ENCODE data around the gene SLC9A3. TPM values are rescaled to one million over a fixed set of nuclear protein-coding genes. Genes with fewer than 3 reads are reported as not detected.
A peak's percentile ranks its signal among the peaks of the same experiment; 100 is the strongest.

SLC9A3 gene
- total RNA-seq, 1 donor from 2014 or later = 3.3 TPM

DNA sequence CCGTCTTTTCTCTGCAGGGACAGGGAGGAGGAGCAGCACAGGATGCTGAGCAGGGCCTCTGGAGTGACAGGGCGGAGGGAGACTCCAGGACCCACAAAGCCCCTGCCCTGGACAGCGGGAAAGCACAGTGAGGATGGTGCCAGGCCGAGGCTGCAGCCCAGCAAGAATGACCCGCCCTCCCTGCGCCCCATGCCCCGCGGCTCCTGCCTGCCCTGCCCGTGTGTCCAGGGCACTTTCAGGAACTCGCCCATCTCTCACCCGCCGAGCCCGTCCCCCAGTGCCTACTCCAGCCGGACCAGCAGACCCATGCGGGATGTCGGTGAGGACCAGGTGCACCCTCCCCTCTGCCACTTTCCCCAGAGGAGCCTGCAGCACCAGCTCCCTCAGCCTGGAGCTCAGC lies 90.4 kb downstream of the SLC9A3 start:
- H3K4me1 Mint-ChIP-seq = peaks cover 3% of the 10 kb centered on the region
- DNase-seq = no peak
- no peak overlapping the region for H3K4me3 Mint-ChIP-seq
- no peaks in the 10 kb centered on the region for H3K9me3 Mint-ChIP-seq
- peaks cover 2% of the 10 kb centered on the region for H3K36me3 Mint-ChIP-seq (ENCODE audit: low read depth)
- H3K27ac Mint-ChIP-seq = no peak overlapping the region
- intact Hi-C loops (cut with micrococcal nuclease) = loop anchor here (5.0 kb wide), 1 partner anchor 247 kb away; no protein-coding TSS in a partner anchor
- H3K27me3 Mint-ChIP-seq = no peaks in the 10 kb centered on the region

DNA sequence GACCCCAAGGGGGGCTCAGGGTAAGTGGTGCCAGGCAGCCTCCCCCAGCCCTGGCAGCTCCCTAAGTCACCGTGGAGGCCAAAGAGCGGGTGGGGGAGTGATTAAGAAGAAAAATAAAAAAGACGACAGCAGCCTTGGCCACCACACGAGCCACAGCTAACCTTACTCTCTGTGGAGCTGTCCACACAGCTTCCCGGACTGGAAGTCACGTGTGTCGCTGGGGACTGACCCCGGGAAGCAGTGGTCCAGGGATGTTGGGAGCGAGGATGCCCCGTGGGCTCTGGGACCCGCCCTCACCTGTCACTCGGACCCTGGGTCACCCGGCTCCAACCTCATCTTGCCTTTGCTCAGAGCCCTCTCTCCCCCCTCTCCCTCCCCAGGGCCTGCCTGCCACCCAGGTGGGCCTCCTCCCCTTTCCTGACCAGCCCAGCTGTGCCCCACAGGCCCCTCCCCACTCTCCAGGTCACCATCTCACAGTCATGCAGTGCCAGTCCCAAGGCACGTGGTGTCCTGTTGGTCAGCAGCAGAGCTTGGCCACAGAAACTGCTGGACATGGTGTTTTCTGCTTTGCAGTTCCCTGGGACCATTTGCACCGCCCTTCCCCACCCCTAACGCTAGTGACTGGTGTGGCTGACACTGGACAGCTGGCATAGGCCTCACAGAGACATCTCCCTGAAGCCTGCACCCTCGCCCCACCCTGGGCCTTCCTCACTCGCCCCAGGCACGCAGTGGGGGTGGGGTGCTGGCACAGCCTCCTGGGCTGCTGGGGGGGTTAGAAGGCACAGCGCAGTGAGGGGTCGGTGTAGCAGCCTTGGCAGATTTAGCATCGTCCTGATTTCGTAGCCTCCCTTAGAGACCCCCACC lies 91.1 kb downstream of the SLC9A3 start:
- H3K27me3 Mint-ChIP-seq = no peaks in the 10 kb centered on the region
- no peak overlapping the region for H3K4me3 Mint-ChIP-seq
- peaks cover 2% of the 10 kb centered on the region for H3K36me3 Mint-ChIP-seq (ENCODE audit: low read depth)
- intact Hi-C loops (cut with micrococcal nuclease) = loop anchor here (5.0 kb wide), 1 partner anchor 246 kb away; no protein-coding TSS in a partner anchor
- no peak for DNase-seq
- no peak overlapping the region for H3K27ac Mint-ChIP-seq
- peaks cover 3% of the 10 kb centered on the region for H3K4me1 Mint-ChIP-seq
- no peaks in the 10 kb centered on the region for H3K9me3 Mint-ChIP-seq

DNA sequence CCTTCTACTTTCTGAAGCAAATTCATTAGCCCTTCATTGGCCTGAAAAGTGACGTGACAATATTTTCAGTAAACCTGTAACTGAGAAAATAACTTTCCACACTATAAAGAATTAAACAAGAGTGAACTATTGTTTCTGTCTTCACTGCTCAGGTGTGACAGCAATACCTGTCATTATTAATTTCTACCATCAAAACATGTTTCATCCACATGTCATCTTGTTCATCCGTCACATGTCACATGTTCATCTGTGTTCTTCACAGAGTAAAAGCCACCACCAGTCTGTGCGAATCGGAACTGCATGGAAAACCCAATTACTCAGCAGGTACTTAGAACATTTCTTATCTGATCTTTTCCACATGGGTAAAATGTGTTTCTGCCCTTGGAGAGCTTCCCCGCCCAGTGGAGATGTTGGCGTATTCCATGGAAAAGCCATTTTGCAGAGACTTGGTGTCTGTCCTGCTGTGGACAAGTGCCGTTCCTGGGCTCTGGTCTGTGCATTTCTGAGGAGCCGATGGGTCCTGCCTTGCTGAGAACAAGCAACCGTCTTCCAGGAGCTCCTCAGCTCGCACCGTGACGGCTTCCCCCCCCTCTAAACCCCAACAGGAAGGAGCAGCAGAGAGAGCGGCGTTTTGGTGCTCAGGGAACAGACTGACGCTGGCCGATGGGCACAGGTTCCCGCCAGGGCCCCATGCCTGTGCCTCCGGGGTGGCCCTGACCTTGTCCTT lies 91.9 kb downstream of the SLC9A3 start:
- Mint-ChIP-seq H3K9me3 (no peaks in the 10 kb centered on the region), H3K27me3 (no peaks in the 10 kb centered on the region), H3K4me3 (no peak overlapping the region), H3K36me3 (ENCODE audit: low read depth) (peaks cover 5% of the 10 kb centered on the region), H3K27ac (no peak overlapping the region), H3K4me1 (peaks cover 3% of the 10 kb centered on the region)
- intact Hi-C loops (cut with micrococcal nuclease) = loop anchor here (5.0 kb wide), 1 partner anchor 245 kb away; no protein-coding TSS in a partner anchor
- DNase-seq = no peak

DNA sequence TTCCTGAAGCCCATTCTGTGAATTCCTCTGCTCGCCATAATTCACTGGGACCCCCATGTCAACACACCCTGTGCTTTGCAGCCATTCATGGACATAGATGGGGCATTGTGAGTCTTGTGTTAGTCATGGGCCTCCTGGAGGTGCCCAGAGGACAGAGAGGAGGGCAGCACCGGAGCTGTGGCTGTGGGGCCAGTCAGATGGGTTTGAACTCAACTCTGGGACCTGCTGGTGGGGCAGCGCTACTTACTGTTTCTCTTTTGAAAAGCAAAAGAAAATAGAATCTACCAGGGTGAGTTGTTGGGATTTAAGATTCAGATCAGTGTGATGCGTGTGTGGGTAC lies 92.6 kb downstream of the SLC9A3 start:
- Mint-ChIP-seq H3K27ac (no peak overlapping the region), H3K4me1 (peaks cover 3% of the 10 kb centered on the region), H3K4me3 (no peak overlapping the region), H3K9me3 (no peaks in the 10 kb centered on the region), H3K27me3 (no peaks in the 10 kb centered on the region), H3K36me3 (ENCODE audit: low read depth) (peaks cover 7% of the 10 kb centered on the region)
- intact Hi-C loops (cut with micrococcal nuclease) = loop anchor here (1.0 to 5.0 kb wide), 2 partner anchors 114 to 244 kb away; no protein-coding TSS in a partner anchor
- DNase-seq = no peak

DNA sequence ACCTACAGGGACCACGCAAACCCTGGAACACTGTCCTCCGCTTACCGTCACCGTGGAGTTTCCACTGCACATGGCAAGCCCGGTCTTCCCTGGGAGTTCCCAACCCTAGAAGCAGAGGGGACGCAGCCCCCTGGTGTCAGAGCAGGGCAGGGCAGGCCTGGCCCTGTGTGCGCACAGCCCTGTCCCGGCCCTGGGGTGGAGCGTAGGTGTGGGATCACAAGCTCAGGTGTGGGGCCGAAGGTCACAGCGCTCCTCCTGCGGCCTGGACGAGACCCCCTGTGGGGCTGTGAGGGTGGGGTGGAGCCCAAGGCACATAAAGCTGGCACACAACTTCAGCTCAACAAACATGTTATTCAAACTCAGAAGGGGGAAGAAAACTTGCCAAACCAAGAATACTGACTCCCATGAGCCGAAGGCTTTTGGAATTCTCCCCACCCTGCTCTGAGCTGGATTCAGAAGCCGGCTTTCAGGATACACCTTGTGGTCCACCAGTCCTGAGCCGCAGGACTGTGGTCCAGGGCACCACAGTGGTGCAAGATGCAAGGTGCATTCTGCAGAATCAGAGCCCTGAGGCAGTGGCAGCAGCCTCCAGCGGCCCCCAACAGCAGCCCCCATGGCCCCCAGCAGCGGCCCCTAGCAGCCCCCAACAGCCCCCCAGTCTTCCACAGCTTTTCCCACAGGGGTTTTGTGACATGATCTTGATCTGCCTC lies 93.1 kb downstream of the SLC9A3 start:
- H3K9me3 Mint-ChIP-seq = no peaks in the 10 kb centered on the region
- no peaks in the 10 kb centered on the region for H3K27me3 Mint-ChIP-seq
- H3K4me1 Mint-ChIP-seq = peaks cover 6% of the 10 kb centered on the region
- no peak overlapping the region for H3K27ac Mint-ChIP-seq
- H3K36me3 Mint-ChIP-seq (ENCODE audit: low read depth) = peaks cover 12% of the 10 kb centered on the region
- intact Hi-C loops (cut with micrococcal nuclease) = loop anchor here (1.0 to 5.0 kb wide), 2 partner anchors 114 to 244 kb away; no protein-coding TSS in a partner anchor
- no peak overlapping the region for H3K4me3 Mint-ChIP-seq
- peak; percentile 85 for DNase-seq

DNA sequence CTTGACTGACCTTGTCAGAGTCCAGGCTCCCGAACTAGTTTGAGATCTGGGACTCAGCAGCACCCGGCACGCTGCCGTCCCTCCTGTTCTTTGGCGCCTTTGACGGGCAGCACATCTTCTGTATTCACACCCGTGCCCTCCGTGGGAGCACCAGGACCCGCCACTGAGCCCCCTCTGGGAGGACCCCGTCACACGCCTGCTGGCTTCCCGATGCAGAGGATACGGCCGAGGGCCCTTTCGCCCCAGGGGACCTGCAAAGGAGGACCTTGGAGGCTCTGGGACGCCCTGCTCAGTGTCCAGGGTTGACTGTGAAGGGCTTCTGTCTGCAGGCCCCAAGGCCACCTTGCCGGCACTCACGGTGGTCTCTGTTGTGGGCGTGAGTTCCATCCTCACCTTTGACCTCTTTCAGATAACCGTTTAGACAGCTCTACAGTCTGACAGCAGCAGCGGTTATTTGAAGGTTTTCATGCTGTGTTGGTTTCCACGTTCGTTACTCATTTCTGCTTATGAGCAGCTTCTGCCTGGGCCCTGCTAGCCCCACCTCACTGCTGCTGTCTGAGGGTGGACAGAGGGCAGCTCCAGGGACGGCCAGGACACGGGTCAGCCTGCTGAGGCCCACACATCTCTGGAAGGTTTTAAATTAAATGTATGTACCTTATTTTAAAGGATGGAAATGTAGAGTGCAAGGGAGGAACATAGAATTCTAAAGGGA lies 93.9 kb downstream of the SLC9A3 start:
- H3K27me3 Mint-ChIP-seq = no peaks in the 10 kb centered on the region
- peaks cover 9% of the 10 kb centered on the region for H3K4me1 Mint-ChIP-seq
- peaks cover 15% of the 10 kb centered on the region for H3K36me3 Mint-ChIP-seq (ENCODE audit: low read depth)
- no peaks in the 10 kb centered on the region for H3K9me3 Mint-ChIP-seq
- intact Hi-C loops (cut with micrococcal nuclease) = loop anchor here (5.0 kb wide), 1 partner anchor 243 kb away; no protein-coding TSS in a partner anchor
- no peak overlapping the region for H3K27ac Mint-ChIP-seq
- DNase-seq = no peak
- H3K4me3 Mint-ChIP-seq = no peak overlapping the region

DNA sequence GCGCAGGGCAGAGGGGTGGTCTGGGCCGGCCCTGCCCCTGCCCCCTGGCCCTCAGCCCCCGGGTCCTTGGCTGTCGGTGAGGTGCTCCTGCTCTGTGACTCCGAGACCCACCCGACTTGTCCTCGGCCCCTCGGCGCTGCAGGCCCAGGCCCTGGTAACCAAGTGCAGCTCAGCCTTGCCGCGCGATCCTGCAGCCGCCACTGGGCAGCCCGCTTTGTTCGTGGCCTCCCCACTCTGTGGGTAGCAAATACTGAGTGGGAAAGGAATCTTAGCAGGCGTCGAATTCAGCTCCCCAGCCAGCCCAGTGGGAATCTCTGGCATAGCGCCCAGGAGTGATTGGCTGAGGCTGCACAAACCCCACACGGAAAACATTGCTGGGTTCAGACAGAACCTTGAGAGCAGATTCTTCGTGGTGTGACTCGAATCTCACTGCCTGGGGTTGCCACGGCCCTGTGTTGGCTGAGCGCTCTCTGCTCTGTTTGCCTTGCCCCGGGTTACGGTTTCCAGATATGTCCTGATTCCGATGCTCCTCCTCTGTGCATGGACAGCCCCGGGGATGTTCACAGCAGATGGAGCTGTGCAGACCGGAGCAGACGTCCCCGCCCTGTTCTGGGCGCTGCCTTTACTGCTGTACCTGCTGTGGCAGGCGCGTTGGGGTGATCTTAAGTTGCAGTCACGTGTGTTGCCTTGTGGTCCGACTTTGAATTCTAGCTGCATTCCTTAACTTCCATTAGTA lies 94.6 kb downstream of the SLC9A3 start:
- Mint-ChIP-seq H3K9me3 (no peaks in the 10 kb centered on the region), H3K36me3 (ENCODE audit: low read depth) (peaks cover 16% of the 10 kb centered on the region), H3K27me3 (no peaks in the 10 kb centered on the region), H3K27ac (no peak overlapping the region), H3K4me3 (no peak overlapping the region), H3K4me1 (peaks cover 11% of the 10 kb centered on the region)
- DNase-seq = no peak
- intact Hi-C loops (cut with micrococcal nuclease) = loop anchor here (5.0 kb wide), 1 partner anchor 242 kb away; no protein-coding TSS in a partner anchor

DNA sequence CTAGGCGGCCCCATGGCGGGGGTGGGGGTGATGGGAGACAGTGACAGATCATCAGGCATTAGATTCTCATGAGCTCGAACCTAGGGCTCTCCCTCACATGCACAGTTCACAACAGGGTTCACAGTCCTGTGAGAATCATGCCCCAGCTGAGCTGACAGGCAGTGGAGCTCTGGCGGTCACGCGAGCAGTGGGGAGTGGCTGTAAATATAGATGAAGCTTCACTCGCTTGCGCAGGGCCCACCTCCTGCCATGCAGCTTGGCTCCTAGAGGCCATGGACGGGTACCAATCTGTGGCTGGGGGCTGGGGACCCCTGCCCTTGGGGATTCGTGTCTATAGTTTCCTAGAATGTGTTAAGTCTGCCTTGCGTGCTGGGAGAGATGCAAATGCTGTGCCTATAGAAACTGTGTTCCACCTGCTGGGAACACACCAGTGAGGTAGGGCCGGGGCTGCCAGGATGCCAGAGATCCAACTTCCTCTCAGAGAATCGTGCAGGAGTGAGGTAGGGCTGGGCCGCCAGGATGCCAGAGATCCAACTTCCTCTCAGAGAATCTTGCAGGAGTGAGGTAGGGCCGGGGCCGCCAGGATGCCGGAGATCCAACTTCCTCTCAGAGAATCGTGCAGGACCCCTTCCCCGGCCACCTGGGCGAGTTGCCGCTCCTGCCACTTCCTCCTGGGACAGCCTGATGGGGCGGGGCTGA lies 95.3 kb downstream of the SLC9A3 start:
- Mint-ChIP-seq H3K4me1 (peaks cover 11% of the 10 kb centered on the region), H3K27me3 (no peaks in the 10 kb centered on the region), H3K9me3 (no peaks in the 10 kb centered on the region), H3K27ac (no peak overlapping the region), H3K4me3 (no peak overlapping the region), H3K36me3 (ENCODE audit: low read depth) (peaks cover 16% of the 10 kb centered on the region)
- intact Hi-C loops (cut with micrococcal nuclease) = no loop called here
- no peak for DNase-seq

DNA sequence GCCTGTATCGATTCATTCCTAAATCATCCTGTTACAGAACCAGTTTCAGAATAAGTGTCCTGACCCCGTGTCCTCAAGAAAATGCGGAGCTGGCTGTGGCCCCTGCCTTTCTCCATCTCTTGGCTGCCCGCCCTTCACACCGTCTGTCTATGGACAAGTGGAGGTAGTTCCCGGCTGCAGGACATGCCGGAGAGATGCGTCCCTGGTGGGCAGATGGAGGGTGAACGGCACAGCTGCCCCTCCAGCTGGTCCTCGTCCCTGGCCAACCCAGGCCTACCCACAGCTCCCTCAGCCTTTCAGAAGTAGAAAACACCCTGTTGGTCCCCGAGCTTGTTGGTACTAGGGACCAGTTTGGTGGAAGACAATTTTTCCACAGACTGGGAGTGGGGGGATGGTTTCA lies 96.0 kb downstream of the SLC9A3 start:
- peaks cover 16% of the 10 kb centered on the region for H3K36me3 Mint-ChIP-seq (ENCODE audit: low read depth)
- H3K9me3 Mint-ChIP-seq = no peaks in the 10 kb centered on the region
- peaks cover 15% of the 10 kb centered on the region for H3K4me1 Mint-ChIP-seq
- DNase-seq = no peak
- H3K27ac Mint-ChIP-seq = no peak overlapping the region
- no peak overlapping the region for H3K4me3 Mint-ChIP-seq
- intact Hi-C loops (cut with micrococcal nuclease) = no loop called here
- no peaks in the 10 kb centered on the region for H3K27me3 Mint-ChIP-seq

DNA sequence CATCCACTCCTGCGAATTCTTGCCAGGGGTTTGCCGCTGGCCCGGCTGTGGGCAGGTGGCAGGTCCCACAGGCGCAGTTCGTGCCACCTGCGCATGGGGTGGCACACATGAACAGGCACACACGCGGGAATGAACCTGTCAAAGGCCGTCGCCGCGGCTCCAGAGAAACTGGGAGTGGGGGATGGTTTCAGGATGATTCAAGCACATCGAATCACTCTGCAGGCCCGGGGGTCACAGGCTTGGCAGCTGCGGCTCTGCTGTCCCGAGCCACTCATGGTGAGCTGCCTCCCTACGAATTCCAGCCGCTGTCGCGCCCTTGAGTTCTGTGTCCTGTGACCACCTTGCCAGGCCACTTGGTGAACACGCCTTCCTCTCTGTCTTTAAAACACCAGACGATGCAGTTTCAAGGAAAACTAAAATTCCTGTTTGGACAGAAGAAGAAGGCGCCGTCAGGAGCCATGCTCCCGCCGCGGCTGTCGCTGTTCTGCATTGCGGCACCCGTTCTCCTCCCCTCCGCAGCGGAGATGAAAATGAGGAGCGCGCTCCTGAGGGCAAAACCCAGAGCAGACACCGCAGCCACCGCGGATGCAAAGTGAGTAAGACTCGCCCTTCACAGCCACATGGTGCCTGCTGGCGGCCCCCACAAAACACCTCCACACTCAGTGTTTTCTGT lies 96.7 kb downstream of the SLC9A3 start:
- DNase-seq = no peak
- intact Hi-C loops (cut with micrococcal nuclease) = no loop called here
- no peaks in the 10 kb centered on the region for H3K9me3 Mint-ChIP-seq
- H3K4me1 Mint-ChIP-seq = peaks cover 19% of the 10 kb centered on the region
- peaks cover 20% of the 10 kb centered on the region for H3K36me3 Mint-ChIP-seq (ENCODE audit: low read depth)
- H3K27me3 Mint-ChIP-seq = no peaks in the 10 kb centered on the region
- H3K27ac Mint-ChIP-seq = no peak overlapping the region
- H3K4me3 Mint-ChIP-seq = no peak overlapping the region

DNA sequence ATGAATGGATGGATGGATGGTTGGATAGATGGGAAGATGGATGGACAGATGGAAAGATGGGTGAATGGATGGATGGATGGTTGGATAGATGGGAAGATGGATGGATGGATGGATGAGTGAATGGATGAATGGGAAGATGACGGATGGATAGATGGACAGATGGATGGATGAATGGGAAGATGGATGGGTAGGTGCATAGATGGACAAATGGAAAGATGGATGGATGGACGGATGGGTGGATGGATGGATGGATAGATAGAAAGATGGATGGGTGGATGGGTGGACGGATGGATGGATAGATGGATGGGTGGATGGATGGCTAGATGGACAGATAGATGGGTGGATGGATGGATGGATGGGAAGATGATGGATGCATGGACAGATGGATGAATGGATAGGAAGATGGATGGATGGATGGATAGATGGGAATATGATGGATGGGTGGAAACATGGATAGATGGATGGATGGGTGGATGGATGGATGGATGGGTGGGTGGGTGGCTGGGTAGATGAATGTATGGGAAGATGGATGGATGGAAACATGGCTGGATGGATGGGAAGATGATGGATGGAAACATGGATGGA lies 97.8 kb downstream of the SLC9A3 start:
- intact Hi-C loops (cut with micrococcal nuclease) = no loop called here
- peaks cover 23% of the 10 kb centered on the region for H3K4me1 Mint-ChIP-seq
- H3K27me3 Mint-ChIP-seq = no peaks in the 10 kb centered on the region
- H3K27ac Mint-ChIP-seq = no peak overlapping the region
- H3K36me3 Mint-ChIP-seq (ENCODE audit: low read depth) = peaks cover 20% of the 10 kb centered on the region
- no peak overlapping the region for H3K4me3 Mint-ChIP-seq
- no peak for DNase-seq
- H3K9me3 Mint-ChIP-seq = no peaks in the 10 kb centered on the region

DNA sequence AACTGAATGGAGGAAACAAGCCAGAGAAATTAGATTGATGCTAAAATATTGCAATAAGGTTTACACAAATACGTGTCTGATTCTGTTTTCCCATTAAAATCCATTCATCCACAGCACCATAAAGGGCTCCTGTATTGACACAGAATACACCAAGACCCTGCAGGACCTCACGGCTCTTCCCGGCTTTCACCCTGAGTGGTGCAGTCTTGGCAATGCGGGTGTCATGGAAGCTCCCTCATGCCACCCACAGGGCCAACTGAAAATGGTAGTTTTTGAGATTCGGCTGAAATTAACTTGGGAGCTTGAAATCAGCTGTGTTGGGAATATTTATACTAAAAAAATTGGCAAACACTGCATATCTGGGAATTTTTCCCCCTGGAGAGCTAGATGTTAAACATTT lies 98.5 kb downstream of the SLC9A3 start:
- intact Hi-C loops (cut with micrococcal nuclease) = no loop called here
- Mint-ChIP-seq H3K27me3 (no peaks in the 10 kb centered on the region), H3K9me3 (no peaks in the 10 kb centered on the region), H3K4me3 (no peak overlapping the region), H3K36me3 (ENCODE audit: low read depth) (peaks cover 20% of the 10 kb centered on the region), H3K27ac (no peak overlapping the region), H3K4me1 (peaks cover 19% of the 10 kb centered on the region)
- DNase-seq = peak; percentile 75
